Measurements from ENCODE around the gene FAM227A. TPM values are rescaled to one million over a fixed set of nuclear protein-coding genes. Genes with fewer than 3 reads are reported as not detected.

Gene FAM227A
- total RNA-seq, 5 donors from 2014 or later (not counting 1 experiment from before 2014, with no cell fraction given), result 0.06 to 1.1 (median 0.41) TPM; not detected in 1

GRCh38 chr22:38632528-38632927 is 23.7 kb downstream of the FAM227A start:
- Mint-ChIP-seq H3K4me3 (no peak overlapping the region), H3K36me3 (no peaks in the 10 kb centered on the region), H3K27me3 (peaks cover 0 to 4% of the 10 kb centered on the region in 2 donors), H3K4me1 (peaks cover 11 to 19% (median 12%) of the 10 kb centered on the region in 3 donors), H3K9me3 (no peaks in the 10 kb centered on the region), H3K27ac (no peak overlapping the region)
- Histone ChIP-seq H3K36me3 (ENCODE audit: control insufficient read depth in 2 of 2, extremely low read depth in 1 of 2, insufficient read depth in 1 of 2, low read length in 1 of 2) (no peaks in the 10 kb centered on the region), H3K27ac (ENCODE audit: low read length) (no peak overlapping the region), H3K4me1 (ENCODE audit: control insufficient read depth in 1 of 2, extremely low read depth in 1 of 2, insufficient read depth in 2 of 2, low read length in 2 of 2) (peaks cover 0 to 8% of the 10 kb centered on the region in 2 experiments), H3K27me3 (replicated peaks in 1 of 2; ENCODE audit: control insufficient read depth in 2 of 2, extremely low read depth in 1 of 2, insufficient read depth in 2 of 2, low read length in 1 of 2) (peaks cover 0 to 5% of the 10 kb centered on the region in 2 experiments), H3K4me3 (ENCODE audit: control insufficient read depth in 1 of 2, extremely low read depth in 1 of 2, low read length in 1 of 2) (no peak overlapping the region), H3K9me3 (no peaks in the 10 kb centered on the region)
- no CpG with 5 or more reads among the region's 3 CpGs for WGBS (ENCODE audit: insufficient coverage)
- DNase-seq (no peak), ATAC-seq (replicated peaks in 1 of 4) (no peak)
- ChIA-PET POLR2A (no interaction called here), CTCF (no interaction called here)

- Mint-ChIP-seq H3K27ac (no peak overlapping the region), H3K4me1 (peaks cover 11 to 19% (median 12%) of the 10 kb centered on the region in 3 donors), H3K4me3 (peak overlapping the region in 1 of 3 donors; percentile 1), H3K36me3 (no peaks in the 10 kb centered on the region), H3K27me3 (peaks cover 0 to 4% of the 10 kb centered on the region in 2 donors), H3K9me3 (no peaks in the 10 kb centered on the region)
- H3K27me3 ChIP-seq (replicated peaks in 1 of 2; ENCODE audit: control insufficient read depth in 2 of 2, extremely low read depth in 1 of 2, insufficient read depth in 2 of 2, low read length in 1 of 2), result peaks cover 0 to 5% of the 10 kb centered on the region in 2 experiments
- ChIA-PET CTCF (no interaction called here), POLR2A (no interaction called here)
- no peak overlapping the region for H3K4me3 ChIP-seq (ENCODE audit: control insufficient read depth in 1 of 2, extremely low read depth in 1 of 2, low read length in 1 of 2)
- H3K4me1 ChIP-seq (ENCODE audit: control insufficient read depth in 1 of 2, extremely low read depth in 1 of 2, insufficient read depth in 2 of 2, low read length in 2 of 2), result peaks cover 0 to 8% of the 10 kb centered on the region in 2 experiments
- H3K27ac ChIP-seq (ENCODE audit: low read length), result no peak overlapping the region
- no peaks in the 10 kb centered on the region for H3K36me3 ChIP-seq (ENCODE audit: control insufficient read depth in 2 of 2, extremely low read depth in 1 of 2, insufficient read depth in 1 of 2, low read length in 1 of 2)
- H3K9me3 ChIP-seq, result no peaks in the 10 kb centered on the region
- peak in 2 of 35 experiments; percentile 4 to 16 for DNase-seq
- WGBS (ENCODE audit: insufficient coverage), result 46% methylated on average over 9 of the region's 9 CpGs
- ATAC-seq (replicated peaks in 1 of 4), result peak in 3 of 4 experiments; percentile 54 to 75 (median 66)
Observed at GRCh38 chr22:38631724-38632123, 24.5 kb downstream of the FAM227A start.

DNA sequence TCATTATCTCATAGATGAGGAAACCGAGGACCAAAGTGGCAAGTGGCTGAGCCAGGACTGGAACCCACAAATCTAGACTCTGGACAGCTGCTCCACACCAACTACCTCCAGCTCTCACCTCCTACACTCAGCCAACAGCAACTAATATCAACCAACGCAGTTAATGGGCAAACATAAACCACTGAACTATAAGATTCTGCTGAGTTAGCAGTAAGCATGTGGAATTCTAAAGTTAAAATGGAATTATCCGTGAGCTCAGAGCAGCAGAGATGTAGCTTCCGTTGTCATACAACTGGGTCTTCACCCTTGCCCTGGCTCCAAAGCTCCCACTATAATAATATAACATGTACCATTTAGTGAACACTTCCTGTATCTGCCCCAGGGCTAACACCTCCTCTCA is 27.1 kb downstream of the FAM227A start:
- H3K4me1 Mint-ChIP-seq, result peaks cover 11 to 19% (median 12%) of the 10 kb centered on the region in 3 donors
- no peaks in the 10 kb centered on the region for H3K36me3 ChIP-seq (ENCODE audit: control insufficient read depth in 2 of 2, extremely low read depth in 1 of 2, insufficient read depth in 1 of 2, low read length in 1 of 2)
- H3K9me3 ChIP-seq, result no peaks in the 10 kb centered on the region
- ChIA-PET POLR2A (no interaction called here), CTCF (no interaction called here)
- H3K27ac Mint-ChIP-seq, result no peak overlapping the region
- H3K27me3 Mint-ChIP-seq, result no peaks in the 10 kb centered on the region
- no peaks in the 10 kb centered on the region for H3K36me3 Mint-ChIP-seq
- no peak overlapping the region for H3K4me3 ChIP-seq (ENCODE audit: control insufficient read depth in 1 of 2, extremely low read depth in 1 of 2, low read length in 1 of 2)
- no peak overlapping the region for H3K4me3 Mint-ChIP-seq
- DNase-seq (no peak), ATAC-seq (replicated peaks in 1 of 4) (no peak)
- H3K27ac ChIP-seq (ENCODE audit: low read length), result no peak overlapping the region
- no peaks in the 10 kb centered on the region for H3K9me3 Mint-ChIP-seq
- WGBS (ENCODE audit: insufficient coverage), result no CpG with 5 or more reads among the region's 4 CpGs
- H3K4me1 ChIP-seq (ENCODE audit: control insufficient read depth in 1 of 2, extremely low read depth in 1 of 2, insufficient read depth in 2 of 2, low read length in 2 of 2), result peaks cover 0 to 8% of the 10 kb centered on the region in 2 experiments
- H3K27me3 ChIP-seq (replicated peaks in 1 of 2; ENCODE audit: control insufficient read depth in 2 of 2, extremely low read depth in 1 of 2, insufficient read depth in 2 of 2, low read length in 1 of 2), result no peaks in the 10 kb centered on the region

GRCh38 chr22:38628444-38628843 is 27.7 kb downstream of the FAM227A start:
- Mint-ChIP-seq H3K27ac (no peak overlapping the region), H3K36me3 (no peaks in the 10 kb centered on the region), H3K9me3 (no peaks in the 10 kb centered on the region), H3K4me3 (no peak overlapping the region), H3K27me3 (no peaks in the 10 kb centered on the region), H3K4me1 (peaks cover 11 to 19% (median 12%) of the 10 kb centered on the region in 3 donors)
- 93% methylated on average over 5 of the region's 5 CpGs for WGBS (ENCODE audit: insufficient coverage)
- no peak for DNase-seq
- ChIA-PET CTCF (no interaction called here), POLR2A (interaction anchor here in 1 of 2 donors (0.7 kb wide), 1 partner anchor 653 kb away, joined by 3 read pairs; no protein-coding TSS in a partner anchor)
- no peak for ATAC-seq (replicated peaks in 1 of 4)
- no peak overlapping the region for H3K27ac ChIP-seq (ENCODE audit: low read length)
- H3K4me1 ChIP-seq (ENCODE audit: control insufficient read depth in 1 of 2, extremely low read depth in 1 of 2, insufficient read depth in 2 of 2, low read length in 2 of 2), result peaks cover 0 to 8% of the 10 kb centered on the region in 2 experiments
- H3K4me3 ChIP-seq (ENCODE audit: control insufficient read depth in 1 of 2, extremely low read depth in 1 of 2, low read length in 1 of 2), result no peak overlapping the region
- H3K36me3 ChIP-seq (ENCODE audit: control insufficient read depth in 2 of 2, extremely low read depth in 1 of 2, insufficient read depth in 1 of 2, low read length in 1 of 2), result no peaks in the 10 kb centered on the region
- no peaks in the 10 kb centered on the region for H3K27me3 ChIP-seq (replicated peaks in 1 of 2; ENCODE audit: control insufficient read depth in 2 of 2, extremely low read depth in 1 of 2, insufficient read depth in 2 of 2, low read length in 1 of 2)
- no peaks in the 10 kb centered on the region for H3K9me3 ChIP-seq

- H3K27ac ChIP-seq (ENCODE audit: low read length), result no peak overlapping the region
- H3K27me3 Mint-ChIP-seq, result peaks cover 0 to 7% of the 10 kb centered on the region in 2 donors
- no peak for DNase-seq
- POLR2A ChIA-PET, result no interaction called here
- H3K4me1 ChIP-seq (ENCODE audit: control insufficient read depth in 1 of 2, extremely low read depth in 1 of 2, insufficient read depth in 2 of 2, low read length in 2 of 2), result no peaks in the 10 kb centered on the region
- CTCF ChIA-PET, result no interaction called here
- no peaks in the 10 kb centered on the region for H3K36me3 ChIP-seq (ENCODE audit: control insufficient read depth in 2 of 2, extremely low read depth in 1 of 2, insufficient read depth in 1 of 2, low read length in 1 of 2)
- H3K4me3 Mint-ChIP-seq, result no peak overlapping the region
- H3K9me3 Mint-ChIP-seq, result peaks cover 0 to 6% (median 5%) of the 10 kb centered on the region in 3 donors
- H3K9me3 ChIP-seq, result peaks cover 2% of the 10 kb centered on the region
- 90% methylated on average over 2 of the region's 4 CpGs for WGBS (ENCODE audit: insufficient coverage)
- H3K27me3 ChIP-seq (replicated peaks in 1 of 2; ENCODE audit: control insufficient read depth in 2 of 2, extremely low read depth in 1 of 2, insufficient read depth in 2 of 2, low read length in 1 of 2), result peaks cover 0 to 14% of the 10 kb centered on the region in 2 experiments
- ATAC-seq (replicated peaks in 1 of 4), result no peak
- no peaks in the 10 kb centered on the region for H3K4me1 Mint-ChIP-seq
- peaks cover 2% of the 10 kb centered on the region for H3K36me3 Mint-ChIP-seq
- H3K4me3 ChIP-seq (ENCODE audit: control insufficient read depth in 1 of 2, extremely low read depth in 1 of 2, low read length in 1 of 2), result no peak overlapping the region
- no peak overlapping the region for H3K27ac Mint-ChIP-seq
Observed at GRCh38 chr22:38623351-38623750, 32.8 kb downstream of the FAM227A start.

- Mint-ChIP-seq H3K27ac (no peak overlapping the region), H3K36me3 (peaks cover 4% of the 10 kb centered on the region), H3K9me3 (peaks cover 0 to 12% (median 7%) of the 10 kb centered on the region in 3 donors), H3K4me1 (no peaks in the 10 kb centered on the region), H3K4me3 (no peak overlapping the region), H3K27me3 (peaks cover 13 to 23% of the 10 kb centered on the region in 2 donors)
- Histone ChIP-seq H3K27ac (ENCODE audit: low read length) (no peak overlapping the region), H3K4me3 (ENCODE audit: control insufficient read depth in 1 of 2, extremely low read depth in 1 of 2, low read length in 1 of 2) (no peak overlapping the region), H3K4me1 (ENCODE audit: control insufficient read depth in 1 of 2, extremely low read depth in 1 of 2, insufficient read depth in 2 of 2, low read length in 2 of 2) (no peaks in the 10 kb centered on the region), H3K36me3 (ENCODE audit: control insufficient read depth in 2 of 2, extremely low read depth in 1 of 2, insufficient read depth in 1 of 2, low read length in 1 of 2) (no peaks in the 10 kb centered on the region), H3K9me3 (peaks cover 3% of the 10 kb centered on the region), H3K27me3 (replicated peaks in 1 of 2; ENCODE audit: control insufficient read depth in 2 of 2, extremely low read depth in 1 of 2, insufficient read depth in 2 of 2, low read length in 1 of 2) (peaks cover 0 to 33% of the 10 kb centered on the region in 2 experiments)
- ATAC-seq (replicated peaks in 1 of 4) (no peak), DNase-seq (no peak)
- ChIA-PET CTCF (interaction anchor here in 1 of 2 donors (0.6 kb wide), 1 partner anchor 150 kb away, joined by 4 read pairs; no protein-coding TSS in a partner anchor), POLR2A (interaction anchor here in 1 of 2 donors (0.6 kb wide), 1 partner anchor 52 kb away, joined by 7 read pairs; no protein-coding TSS in a partner anchor)
- 90% methylated on average over 2 of the region's 2 CpGs for WGBS (ENCODE audit: insufficient coverage)
Observed at GRCh38 chr22:38618682-38619081, 37.5 kb downstream of the FAM227A start.
